Left ventricle myocardium superior (tissue), 1 donor: ENCODE measurements around the gene TGOLN2. TPM values are rescaled to one million over a fixed set of nuclear protein-coding genes. Genes with fewer than 3 reads are reported as not detected.
"Not testable (repeated sequence)": the region's sequence is repeated elsewhere in the genome, so short reads cannot be mapped to it uniquely, and the experiment has no call there.

Source experiments
- ATAC-seq: fragments of 200-7000 bp; cut with Tn5 transposase; one replicate; pipeline ENCODE4 v1.9.1; 2020; ENCODE audit warnings: mild to moderate bottlenecking, moderate library complexity
- DNase-seq: peaks from one replicate; pipeline ENCODE4 v3.0.0-alpha.2; 2020
- intact Hi-C: fragments of 100-400 bp; cut with micrococcal nuclease; formaldehyde crosslinking; loops from one replicate; pipeline ENCODE4 v1.11.0; 2022
- long read RNA-seq: library from polyadenylated mRNA; unstranded; transcript quantifications from one replicate; pipeline ENCODE4 v2.0.0, GENCODE V29; 2021
- total RNA-seq: library from RNA; stranded (reverse); fragmentation: NEBNext Ultra II Directional; extraction: Animal tissue kit (Norgen Biotek cat#: 25700); gene quantifications from one replicate; pipeline ENCODE4 v1.2.1, GENCODE V29; 2021
- donor health status: DM: no; HTN: yes; CAD: no; lungs with severe emphysema.

TGOLN2 gene
- 66.9 TPM for total RNA-seq
- long read RNA-seq, full-length matches to known transcripts: 4 of 48 reads
- long read RNA-seq, partial matches to known transcripts: 4 of 48 reads
- long read RNA-seq, other reads (novel, unspliced or antisense): 40 of 48 reads

DNA sequence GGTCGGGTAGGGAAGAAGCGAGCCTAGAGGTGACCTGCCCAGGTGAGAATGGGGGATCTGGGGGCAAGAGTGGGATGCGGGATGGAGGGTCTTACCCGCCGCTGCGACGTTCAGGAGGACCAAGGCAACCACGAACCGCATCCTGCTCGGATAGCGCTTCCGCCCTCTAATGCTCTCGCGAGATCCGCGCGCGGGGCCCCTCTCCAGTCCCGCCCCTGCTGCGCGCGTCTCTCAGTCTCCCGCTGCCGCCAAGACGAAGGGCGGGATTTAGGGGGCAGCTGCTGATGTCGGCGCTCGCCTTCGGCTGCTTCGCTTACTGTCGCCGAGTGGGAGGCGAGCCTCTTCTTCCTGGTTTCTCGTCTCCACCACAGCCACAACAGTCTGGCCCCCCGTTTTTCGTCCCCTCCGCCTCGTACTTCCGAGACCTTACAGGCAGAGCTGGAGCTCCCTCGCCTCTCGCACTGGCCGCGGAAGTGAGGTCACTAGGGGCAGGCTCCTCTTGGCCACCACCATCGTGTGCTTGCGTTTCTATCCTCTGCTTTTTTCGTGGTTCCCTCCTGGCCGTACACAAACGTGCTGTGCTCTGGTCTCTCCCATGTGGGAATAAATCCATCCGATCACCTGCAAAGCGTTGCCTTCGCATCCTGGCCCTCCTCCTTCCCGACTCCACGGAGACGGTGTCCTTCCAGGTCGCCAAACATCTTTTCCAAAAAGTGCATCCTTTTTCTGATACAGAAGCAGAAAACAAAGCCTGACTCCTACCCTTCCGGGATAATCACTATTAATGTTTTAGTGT, at the start of gene TGOLN2:
Gene TGOLN2, minus strand, starts transcription at position 168 of the 796 bp plus-strand sequence. Its CDS starts 27 bp downstream, at position 141.
- ATAC-seq (peak; percentile 98), DNase-seq (peak; percentile 96)
- intact Hi-C loops: no loop called here

- intact Hi-C loops: no loop called here
- ATAC-seq (no peak), DNase-seq (no peak)
These were observed 49.3 kb upstream of the TGOLN2 start for GRCh38 chr2:85377083-85377482.

DNA sequence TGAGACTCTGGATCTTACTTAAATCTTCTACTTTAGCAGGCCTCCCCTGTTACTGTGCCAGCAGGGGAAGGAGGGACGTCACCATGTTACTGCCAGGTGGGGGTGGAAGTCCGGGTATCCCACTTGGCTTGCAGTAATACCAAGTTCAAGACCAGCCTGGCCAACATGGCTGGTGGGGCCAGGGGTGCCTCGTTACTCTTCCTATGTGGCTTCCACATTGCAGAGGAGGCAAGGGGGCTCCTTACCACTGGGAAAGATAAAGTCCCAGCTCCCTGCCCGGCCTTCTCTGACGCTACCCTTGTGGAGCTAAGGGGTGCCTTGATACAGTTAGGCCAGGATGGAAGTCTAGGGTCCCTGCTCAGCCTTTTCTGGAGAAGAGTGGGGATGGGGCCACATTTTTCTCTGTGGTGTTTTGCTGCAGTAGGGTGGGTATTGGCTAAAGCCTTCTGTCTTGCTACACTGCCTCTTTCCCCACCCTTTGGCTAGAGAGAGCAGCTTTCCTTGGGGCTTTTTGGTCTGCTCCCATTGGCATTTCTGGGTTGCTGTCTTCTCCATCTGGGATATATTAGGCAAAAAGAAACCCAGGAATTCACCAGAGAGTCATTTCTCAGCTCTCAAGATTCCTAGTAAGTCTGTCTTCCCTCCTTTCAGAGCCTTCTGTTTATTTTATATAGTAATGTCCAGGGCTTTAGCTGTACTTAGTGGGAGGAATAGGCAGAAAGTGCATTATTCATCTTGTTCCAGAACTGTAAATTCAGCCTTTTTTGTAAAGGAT, 48.7 kb upstream of the TGOLN2 start:
- DNase-seq: no peak
- intact Hi-C loops: no loop called here
- ATAC-seq: no peak

GRCh38 chr2:85371045-85371444, 43.3 kb upstream of the TGOLN2 start:
- DNase-seq: no peak
- intact Hi-C loops: no loop called here
- no peak for ATAC-seq

DNA sequence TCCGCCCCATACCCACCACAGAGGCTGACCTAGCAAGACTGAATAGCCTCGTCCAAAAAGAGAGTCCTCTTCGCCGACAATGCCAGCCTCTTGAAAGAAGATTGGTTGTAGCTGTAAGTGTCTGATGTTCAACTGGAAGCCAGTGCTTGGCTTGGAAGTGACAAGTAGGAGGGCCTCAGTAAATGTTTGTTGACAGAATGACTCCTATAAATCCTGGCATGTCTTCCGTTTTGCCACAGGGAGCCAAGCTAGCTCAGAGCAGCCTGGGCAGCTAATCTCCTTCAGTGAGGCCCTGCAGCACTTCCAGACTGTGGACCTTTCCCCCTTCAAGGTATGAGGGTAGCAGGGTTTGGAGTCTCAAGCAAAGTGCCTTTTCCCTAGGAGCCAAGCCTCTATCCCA, 41.7 kb upstream of the TGOLN2 start:
- DNase-seq (no peak), ATAC-seq (no peak)
- intact Hi-C loops: no loop called here

- intact Hi-C loops: no loop called here
- DNase-seq (no peak), ATAC-seq (no peak)
These were observed 41.1 kb upstream of the TGOLN2 start for GRCh38 chr2:85368921-85369320.

GRCh38 chr2:85367180-85367579, 39.4 kb upstream of the TGOLN2 start:
- DNase-seq (no peak), ATAC-seq (no peak)
- intact Hi-C loops: no loop called here

- ATAC-seq, DNase-seq, intact Hi-C loops: not testable (repeated sequence)
These were observed 35.0 kb upstream of the TGOLN2 start for GRCh38 chr2:85362653-85363387.

- intact Hi-C loops: no loop called here
- DNase-seq (no peak), ATAC-seq (no peak)
These were observed 29.9 kb upstream of the TGOLN2 start for GRCh38 chr2:85357736-85358135.

- intact Hi-C loops: no loop called here
- DNase-seq (no peak), ATAC-seq (no peak)
These were observed 28.4 kb upstream of the TGOLN2 start for GRCh38 chr2:85356186-85356585.

DNA sequence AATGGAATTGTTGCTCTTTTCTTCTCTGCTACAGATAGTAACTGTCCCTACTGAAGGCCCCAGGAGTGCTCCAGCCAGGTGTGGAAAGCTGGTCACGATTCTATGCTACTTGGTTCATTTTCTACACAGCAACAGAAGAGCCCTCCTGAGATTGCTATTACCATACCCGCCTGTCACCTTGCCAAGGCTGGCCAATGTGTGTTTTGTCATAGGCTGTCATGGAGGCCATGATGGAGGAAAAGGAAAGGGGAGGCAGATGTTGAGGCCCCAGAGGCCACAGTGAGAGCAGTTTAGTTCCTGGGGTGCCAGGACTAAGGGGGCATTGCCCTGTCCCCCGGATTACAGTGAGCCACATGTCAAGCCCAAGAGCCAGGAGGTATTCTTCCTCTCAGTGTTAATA, 27.7 kb upstream of the TGOLN2 start:
- intact Hi-C loops: no loop called here
- DNase-seq: no peak

GRCh38 chr2:85355073-85355410, 27.3 kb upstream of the TGOLN2 start:
- ATAC-seq: peak; percentile 4
- intact Hi-C loops: no loop called here
- no peak for DNase-seq

More for the DNA sequence above, 27.7 kb upstream of the TGOLN2 start:
- ATAC-seq: no peak

DNA sequence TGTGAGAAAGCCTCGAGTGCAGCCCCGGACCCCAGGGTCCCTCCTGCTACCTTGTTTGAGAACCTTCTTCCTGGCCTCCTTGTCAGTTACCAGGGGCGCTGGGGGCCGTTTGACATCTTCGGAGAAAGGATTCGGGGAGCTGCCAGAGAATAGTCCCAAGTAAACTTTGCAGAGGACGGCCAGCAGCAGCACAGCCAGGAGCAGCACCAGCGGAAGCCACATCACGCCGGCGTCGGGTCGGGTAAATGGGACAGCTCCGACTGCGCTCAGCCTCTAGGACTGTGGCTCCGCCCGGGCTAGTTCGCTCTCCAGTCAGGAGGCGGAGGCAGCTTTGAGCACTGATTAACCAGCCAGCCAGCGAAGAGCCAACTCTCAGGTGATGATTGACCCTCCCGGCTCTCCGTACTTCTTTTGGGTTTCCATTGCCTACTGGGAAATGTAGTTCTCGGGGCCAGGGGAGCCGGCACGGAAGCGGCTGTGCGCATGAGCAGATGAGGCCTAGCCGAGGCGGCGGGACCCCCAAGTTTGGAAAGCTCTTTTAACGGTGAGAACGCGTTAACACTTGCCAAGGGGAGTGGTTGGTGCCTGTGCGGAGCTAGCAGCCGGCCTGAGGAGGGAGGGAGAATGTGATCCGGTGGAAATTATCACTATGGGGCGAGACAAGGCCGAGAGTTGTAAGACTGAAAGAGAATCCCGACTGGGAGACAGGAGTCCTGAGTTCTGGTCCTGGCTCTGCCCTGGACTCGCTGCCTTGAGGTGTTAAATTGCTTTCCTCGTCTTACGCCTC, 26.7 kb upstream of the TGOLN2 start, which contains the start of the genes ELMOD3 and RETSAT:
Gene ELMOD3, plus strand, starts transcription at position 484 of the 787 bp plus-strand sequence. CDS start 2,430 bp downstream, outside the sequence.
Gene RETSAT, minus strand, starts transcription at position 243 of the 787 bp plus-strand sequence. Its CDS starts 21 bp downstream, at position 222.
- intact Hi-C loops: no loop called here
- ATAC-seq (peak; percentile 97), DNase-seq (peak; percentile 95)

- intact Hi-C loops: no loop called here
- ATAC-seq (peak; percentile 68), DNase-seq (peak; percentile 62)
These were observed 26.1 kb upstream of the TGOLN2 start for GRCh38 chr2:85353876-85354285.

GRCh38 chr2:85347599-85347998, 19.8 kb upstream of the TGOLN2 start:
- ATAC-seq: no peak
- no peak for DNase-seq
- intact Hi-C loops: no loop called here

DNA sequence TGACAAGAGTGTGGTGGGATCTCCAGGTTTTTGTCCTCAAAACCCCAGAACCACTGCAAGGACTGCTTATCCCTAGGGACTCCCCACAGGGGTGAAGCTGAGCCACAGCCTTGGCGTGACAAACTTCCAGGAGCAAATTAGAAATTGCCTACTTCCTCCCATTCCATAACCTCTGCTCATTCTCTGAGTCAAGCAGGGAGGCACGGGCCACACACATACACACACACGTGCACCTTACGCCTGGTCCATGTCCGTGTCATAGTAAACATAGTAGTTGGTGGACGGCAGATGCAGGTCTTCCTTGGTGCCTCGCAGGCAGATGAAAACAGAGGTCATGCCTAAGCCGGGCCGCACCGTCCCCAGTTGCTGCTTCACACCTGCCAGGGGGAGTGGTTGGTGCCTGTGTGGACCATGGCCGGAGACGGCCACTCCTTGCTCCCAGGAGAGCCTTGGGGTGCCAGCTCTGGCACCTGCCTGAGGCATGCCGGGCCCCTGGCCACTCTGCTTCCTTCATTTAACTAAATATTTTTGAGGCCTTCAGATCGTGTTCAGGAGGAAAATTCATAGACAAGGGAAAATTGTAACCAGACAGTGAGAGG, 16.7 kb upstream of the TGOLN2 start:
- ATAC-seq (no peak), DNase-seq (no peak)
- intact Hi-C loops: no loop called here

DNA sequence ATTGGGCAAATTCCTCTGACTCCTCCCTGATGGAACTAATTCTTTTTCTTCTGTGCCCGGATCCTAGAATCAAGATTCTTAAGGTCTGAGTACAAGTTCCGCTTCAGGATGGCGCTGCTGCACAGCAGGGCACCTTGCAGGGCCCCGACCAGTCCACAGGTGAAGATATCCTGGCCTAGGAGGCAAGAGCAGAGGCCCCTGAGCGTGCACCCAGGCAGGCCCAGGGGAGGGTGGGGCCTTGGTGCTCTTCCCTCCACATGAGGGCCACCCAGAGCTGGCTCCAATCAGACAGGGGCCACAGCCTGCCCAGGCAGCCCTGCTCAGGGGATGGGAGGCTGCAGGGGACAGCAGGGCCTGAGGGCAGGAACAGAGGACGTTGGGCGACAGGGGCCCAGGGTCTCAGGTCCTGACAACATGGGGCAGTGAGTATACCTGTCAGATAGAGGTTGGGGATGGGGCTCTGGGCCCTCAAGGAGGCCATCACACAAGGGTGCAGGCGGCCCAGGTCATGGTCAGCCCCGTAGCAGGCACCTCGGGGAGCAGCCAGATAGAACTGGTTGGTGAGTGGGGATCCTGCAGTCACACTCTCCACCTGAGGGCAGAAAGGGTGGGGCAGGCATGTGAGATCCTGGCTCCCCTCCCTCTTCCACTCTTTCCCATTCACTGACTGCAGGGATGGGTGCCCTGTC, 15.6 kb upstream of the TGOLN2 start:
- intact Hi-C loops, DNase-seq, ATAC-seq: not testable (repeated sequence)

- intact Hi-C loops: no loop called here
- no peak for ATAC-seq
These were observed 14.4 kb upstream of the TGOLN2 start for GRCh38 chr2:85342156-85342555.

More at GRCh38 chr2:85342156-85342555, 14.4 kb upstream of the TGOLN2 start:
- no peak for DNase-seq
